ENCODE results near the gene NTM. TPM values are rescaled to one million over a fixed set of nuclear protein-coding genes. Genes with fewer than 3 reads are reported as not detected.
A peak's percentile ranks its signal among the peaks of the same experiment; 100 is the strongest.

NTM gene
- total and polyA plus RNA-seq, 2 of the 8 experiments (the other 6 are each of a cell fraction or from before 2014, with no cell fraction given) = 13.4 to 20.0 TPM

DNA sequence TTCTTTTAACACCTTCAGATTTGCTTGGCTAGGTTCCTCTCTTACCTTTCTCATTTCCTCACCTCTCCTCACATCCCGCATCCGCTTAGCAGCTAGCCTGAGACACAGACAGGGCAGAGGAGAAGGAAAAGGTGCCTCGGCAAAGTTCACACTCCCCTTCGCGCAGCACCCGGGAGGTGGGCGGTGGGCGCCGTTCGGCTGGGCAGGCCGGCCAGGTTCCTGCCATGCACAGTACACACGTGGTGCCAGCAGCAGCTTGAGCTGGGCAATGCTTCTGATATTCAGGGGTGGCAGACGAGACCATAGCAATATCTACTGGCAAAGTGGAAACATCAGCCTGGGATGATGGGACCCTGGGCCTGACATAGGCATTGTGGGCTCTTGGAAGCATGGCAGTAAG, 3.3 kb downstream of the NTM start:
- H2BK120ac ChIP-seq (replicated peaks; ENCODE audit: low read depth, low read length) = no peak overlapping the region
- H3K4me1 ChIP-seq (replicated peaks in 1 of 4; ENCODE audit: control insufficient read depth in 3 of 4, insufficient read depth in 4 of 4, low read length in 3 of 4) = peaks cover 11 to 24% (median 19%) of the 10 kb centered on the region in 4 experiments
- no peaks in the 10 kb centered on the region; a peak in 1 of 7 replicates for H3K27me3 ChIP-seq (replicated peaks in 1 of 4; ENCODE audit: control insufficient read depth in 3 of 4, extremely low read depth in 1 of 4, insufficient read depth in 3 of 4, low read length in 3 of 4)
- H3K14ac ChIP-seq (ENCODE audit: insufficient read length) = no peak overlapping the region
- no peak overlapping the region for H3K56ac ChIP-seq (replicated peaks; ENCODE audit: insufficient read length, low read depth, low read length)
- no peaks in the 10 kb centered on the region for H3K79me1 ChIP-seq (ENCODE audit: low read depth, low read length)
- peak overlapping the region; percentile 20; the same call in 1 of the 2 replicates for H2BK12ac ChIP-seq (ENCODE audit: low read depth, low read length)
- no peak overlapping the region for H2BK5ac ChIP-seq (ENCODE audit: low read depth, low read length)
- H4K91ac ChIP-seq (replicated peaks; ENCODE audit: insufficient read length, low read length) = no peak overlapping the region
- H2AFZ ChIP-seq (ENCODE audit: low read length) = no peak overlapping the region
- no peak overlapping the region for H3K27ac ChIP-seq (ENCODE audit: low read depth, low read length)
- no peaks in the 10 kb centered on the region for H3K36me3 ChIP-seq (ENCODE audit: control insufficient read depth in 2 of 4, insufficient read depth in 4 of 4, low read length in 3 of 4)
- H3K4me3 ChIP-seq (ENCODE audit: extremely low read depth in 1 of 4, insufficient read depth in 2 of 4, low read depth in 3 of 4, low read length in 4 of 4) = no peak overlapping the region
- H4K5ac ChIP-seq (ENCODE audit: insufficient read length, low read depth, low read length) = no peak overlapping the region
- POLR2A ChIA-PET (ENCODE audit: partially characterized antibody) = no interaction called here
- WGBS, 2 experiments (ENCODE audit: extremely low coverage in 1 of 2, insufficient coverage in 1 of 2, insufficient read length in 1 of 2, insufficient replicate concordance in 2 of 2, low coverage in 1 of 2, low lambda C conversion rate in 2 of 2, missing lambda C conversion rate in 1 of 2) = 94% methylated on average over 13 of the region's 13 CpGs; no CpG with 5 or more reads in 1 of the 2 experiments
- H3K4me2 ChIP-seq (ENCODE audit: insufficient read depth in 1 of 2, low read depth in 2 of 2, low read length in 2 of 2) = no peak overlapping the region
- no peaks in the 10 kb centered on the region for H3K9me3 ChIP-seq (ENCODE audit: insufficient read depth in 2 of 2, low read depth in 1 of 2, low read length in 1 of 2)
- H2BK20ac ChIP-seq (ENCODE audit: low read length) = no peak overlapping the region
- H4K20me1 ChIP-seq (replicated peaks in 1 of 2; ENCODE audit: control insufficient read depth in 1 of 2, insufficient read depth in 2 of 2, low read length in 2 of 2) = no peaks in the 10 kb centered on the region
- TF ChIP-seq NRF1 (IDR thresholded peaks at IDR 0.05; ENCODE audit: low read depth, low read length) (no peak), MAFK (IDR thresholded peaks at IDR 0.05; ENCODE audit: low read depth, low read length) (no peak), KDM4A (IDR thresholded peaks at IDR 0.05; ENCODE audit: low read depth, low read length, severe bottlenecking) (no peak), RXRA (IDR thresholded peaks at IDR 0.05; ENCODE audit: insufficient read depth, low read depth, low read length) (no peak), CHD2 (IDR thresholded peaks at IDR 0.05; ENCODE audit: low read length) (no peak), SIX5 (IDR thresholded peaks at IDR 0.05; ENCODE audit: low read depth, low read length) (no peak)
- TF ChIP-seq, protein P1, sequence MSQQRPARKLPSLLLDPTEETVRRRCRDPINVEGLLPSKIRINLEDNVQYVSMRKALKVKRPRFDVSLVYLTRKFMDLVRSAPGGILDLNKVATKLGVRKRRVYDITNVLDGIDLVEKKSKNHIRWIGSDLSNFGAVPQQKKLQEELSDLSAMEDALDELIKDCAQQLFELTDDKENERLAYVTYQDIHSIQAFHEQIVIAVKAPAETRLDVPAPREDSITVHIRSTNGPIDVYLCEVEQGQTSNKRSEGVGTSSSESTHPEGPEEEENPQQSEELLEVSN (IDR thresholded peaks at IDR 0.05) = no peak
- H3K4ac ChIP-seq (replicated peaks; ENCODE audit: insufficient read length, low read depth, low read length) = no peak overlapping the region
- CTCF ChIA-PET (ENCODE audit: partially characterized antibody) = interaction anchor here (0.8 to 1.7 kb wide), 11 partner anchors 19 to 349 kb away, joined by 3 to 7 read pairs (median 3); no protein-coding TSS in a partner anchor
- no peak overlapping the region for H3K9ac ChIP-seq (replicated peaks in 1 of 4; ENCODE audit: extremely low read depth in 1 of 4, low read depth in 3 of 4, low read length in 3 of 4)
- no peak overlapping the region; the same call in 1 of the 2 replicates for H4K8ac ChIP-seq (ENCODE audit: extremely low read depth, insufficient read depth, low read length)
- H3K79me2 ChIP-seq (ENCODE audit: control insufficient read depth in 1 of 2, insufficient read depth in 2 of 2, low read length in 2 of 2) = no peaks in the 10 kb centered on the region
- no peak overlapping the region for H2BK15ac ChIP-seq (ENCODE audit: low read length)
- DNase-seq (ENCODE audit: low read depth in 1 of 2, low spot score in 2 of 2) = no peak
- H3K18ac ChIP-seq (ENCODE audit: extremely low read depth, low read length) = no peak overlapping the region
- FAIRE-seq = no peak
- no peak overlapping the region for H3K23ac ChIP-seq (ENCODE audit: insufficient read length)
- no peak overlapping the region for H2AK5ac ChIP-seq (ENCODE audit: low read depth, low read length)
- no peaks in the 10 kb centered on the region for H3K23me2 ChIP-seq (ENCODE audit: low read depth, low read length)
